Endothelial cell of umbilical vein (primary cell): ENCODE data around the gene SAMD5.

ENCODE experiments used
- POLR2AphosphoS5 ChIP-seq: IDR thresholded peaks from 2 replicates; pipeline ENCODE4 v1.6.1; 2012; ENCODE audit warnings: low read depth, mild to moderate bottlenecking, control low read depth, low read length, moderate library complexity; ENCODE audit not compliant: insufficient read depth
- TF ChIP-seq, protein P1 (sequence below), 2 donors: IDR thresholded peaks; 1 replicate in 1 of 2; 2 replicates in 1 of 2; pipeline ENCODE4 v1.5.1; 2011; ENCODE audit warnings: low read length in 2 of 2, mild to moderate bottlenecking in 2 of 2, moderate library complexity in 2 of 2, control low read depth in 1 of 2, inconsistent platforms in 1 of 2, low read depth in 1 of 2; ENCODE audit not compliant: insufficient read depth in 1 of 2; ENCODE audit errors: extremely low read depth in 1 of 2

GRCh38 chr6:147531321-147531720 lies 22.8 kb downstream of the SAMD5 start:
- TF ChIP-seq, protein P1, sequence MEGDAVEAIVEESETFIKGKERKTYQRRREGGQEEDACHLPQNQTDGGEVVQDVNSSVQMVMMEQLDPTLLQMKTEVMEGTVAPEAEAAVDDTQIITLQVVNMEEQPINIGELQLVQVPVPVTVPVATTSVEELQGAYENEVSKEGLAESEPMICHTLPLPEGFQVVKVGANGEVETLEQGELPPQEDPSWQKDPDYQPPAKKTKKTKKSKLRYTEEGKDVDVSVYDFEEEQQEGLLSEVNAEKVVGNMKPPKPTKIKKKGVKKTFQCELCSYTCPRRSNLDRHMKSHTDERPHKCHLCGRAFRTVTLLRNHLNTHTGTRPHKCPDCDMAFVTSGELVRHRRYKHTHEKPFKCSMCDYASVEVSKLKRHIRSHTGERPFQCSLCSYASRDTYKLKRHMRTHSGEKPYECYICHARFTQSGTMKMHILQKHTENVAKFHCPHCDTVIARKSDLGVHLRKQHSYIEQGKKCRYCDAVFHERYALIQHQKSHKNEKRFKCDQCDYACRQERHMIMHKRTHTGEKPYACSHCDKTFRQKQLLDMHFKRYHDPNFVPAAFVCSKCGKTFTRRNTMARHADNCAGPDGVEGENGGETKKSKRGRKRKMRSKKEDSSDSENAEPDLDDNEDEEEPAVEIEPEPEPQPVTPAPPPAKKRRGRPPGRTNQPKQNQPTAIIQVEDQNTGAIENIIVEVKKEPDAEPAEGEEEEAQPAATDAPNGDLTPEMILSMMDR (IDR thresholded peaks at IDR 0.05; ENCODE audit: extremely low read depth in 1 of 2, insufficient read depth in 1 of 2, low read depth in 1 of 2, low read length in 2 of 2): no peak
- TF ChIP-seq POLR2AphosphoS5: no peak
